SJSA1 (cell line): ENCODE results near the gene HOXA4. TPM values are rescaled to one million over a fixed set of nuclear protein-coding genes. Genes with fewer than 3 reads are reported as not detected.

Experiments used
- DNase-seq, 2 experiments: peaks; one replicate each; pipeline ENCODE4 v3.0.0-alpha.2; 2015 to 2020; ENCODE audit warnings: low spot score in 2 of 2, low read depth in 1 of 2
- H3K27ac ChIP-seq: fragments of 250-450 bp; sonication (Bioruptor Pico); 2 replicates; pipeline ENCODE4 v1.5.1; 2020; ENCODE audit warnings: mild to moderate bottlenecking, moderate library complexity
- H3K27me3 ChIP-seq: fragments of 250-450 bp; sonication (Bioruptor Pico); replicated peaks from 2 replicates; pipeline ENCODE4 v1.5.1; 2020; ENCODE audit warnings: mild to moderate bottlenecking, moderate library complexity
- H3K36me3 ChIP-seq: fragments of 250-450 bp; sonication (Bioruptor Pico); 2 replicates; pipeline ENCODE4 v1.5.1; 2020; ENCODE audit warnings: mild to moderate bottlenecking
- H3K4me1 ChIP-seq: fragments of 250-450 bp; sonication (Bioruptor Pico); replicated peaks from 2 replicates; pipeline ENCODE4 v1.6.1; 2021; ENCODE audit warnings: mild to moderate bottlenecking
- H3K4me3 ChIP-seq: fragments of 250-450 bp; sonication (Bioruptor Pico); 2 replicates; pipeline ENCODE4 v1.5.1; 2020; ENCODE audit warnings: mild to moderate bottlenecking
- H3K9me3 ChIP-seq: fragments of 250-450 bp; sonication (Bioruptor Pico); replicated peaks from 2 replicates; pipeline ENCODE4 v1.5.1; 2020; ENCODE audit warnings: mild to moderate bottlenecking
- total RNA-seq: library from RNA; depleted of rRNA; stranded (reverse); fragments of >200 nt; shearing (Covaris generic); gene quantifications from 2 replicates; pipeline ENCODE4 v1.2.3, GENCODE V29; 2014

Gene HOXA4
- total RNA-seq, 1 experiment from 2014 or later = 0.58 TPM

- DNase-seq = peak in 1 of 2 experiments; percentile 70
- H3K27ac ChIP-seq = peak overlapping the region; percentile 70
- H3K9me3 ChIP-seq = 0 out of 2 replicates have a peak, but pooled peaks cover 2% of the 10 kb centered on the region
- H3K4me1 ChIP-seq = peaks cover 48% of the 10 kb centered on the region
- peak overlapping the region; percentile 38 for H3K4me3 ChIP-seq
- peaks cover 12% of the 10 kb centered on the region for H3K36me3 ChIP-seq
- no peaks in the 10 kb centered on the region for H3K27me3 ChIP-seq
Observed at GRCh38 chr7:27113991-27114769, 16.4 kb downstream of the HOXA4 start.

GRCh38 chr7:27112955-27113949, 17.3 kb downstream of the HOXA4 start:
- Histone ChIP-seq H3K27ac (peak overlapping the region; percentile 83), H3K4me3 (peak overlapping the region; percentile 65), H3K9me3 (0 out of 2 replicates have a peak, but pooled peaks cover 2% of the 10 kb centered on the region), H3K36me3 (peaks cover 10% of the 10 kb centered on the region), H3K4me1 (peaks cover 52% of the 10 kb centered on the region), H3K27me3 (no peaks in the 10 kb centered on the region)
- DNase-seq = peak; percentile 71 to 80

GRCh38 chr7:27112361-27112760, 18.2 kb downstream of the HOXA4 start:
- no peaks in the 10 kb centered on the region for H3K27me3 ChIP-seq
- H3K27ac ChIP-seq = peak overlapping the region; percentile 70; the same call in 1 of the 2 replicates
- peaks cover 11% of the 10 kb centered on the region for H3K36me3 ChIP-seq
- DNase-seq = peak in 1 of 2 experiments; percentile 22
- peak overlapping the region; percentile 65 for H3K4me3 ChIP-seq
- H3K9me3 ChIP-seq = 0 out of 2 replicates have a peak, but pooled peaks cover 2% of the 10 kb centered on the region
- peaks cover 52% of the 10 kb centered on the region for H3K4me1 ChIP-seq

- Histone ChIP-seq H3K4me1 (peaks cover 52% of the 10 kb centered on the region), H3K36me3 (peaks cover 14% of the 10 kb centered on the region), H3K4me3 (no peak overlapping the region), H3K27ac (peak overlapping the region; percentile 70), H3K27me3 (no peaks in the 10 kb centered on the region), H3K9me3 (0 out of 2 replicates have a peak, but pooled peaks cover 2% of the 10 kb centered on the region)
- DNase-seq = peak in 1 of 2 experiments; percentile 5
Observed at GRCh38 chr7:27111751-27112277, 18.7 kb downstream of the HOXA4 start.

GRCh38 chr7:27111042-27111750, 19.4 kb downstream of the HOXA4 start:
- Histone ChIP-seq H3K27me3 (no peaks in the 10 kb centered on the region), H3K36me3 (peaks cover 14% of the 10 kb centered on the region), H3K9me3 (0 out of 2 replicates have a peak, but pooled peaks cover 2% of the 10 kb centered on the region), H3K4me3 (peak overlapping the region; percentile 17), H3K27ac (peak overlapping the region; percentile 70), H3K4me1 (peaks cover 49% of the 10 kb centered on the region)
- DNase-seq = peak; percentile 56 to 73

GRCh38 chr7:27110186-27111031, 20.1 kb downstream of the HOXA4 start:
- peak overlapping the region; percentile 70 for H3K27ac ChIP-seq

GRCh38 chr7:27109466-27110185, 20.9 kb downstream of the HOXA4 start:
- H3K27ac ChIP-seq = no peak overlapping the region

More at GRCh38 chr7:27110186-27111031, 20.1 kb downstream of the HOXA4 start:
- Histone ChIP-seq H3K4me1 (peaks cover 41% of the 10 kb centered on the region), H3K4me3 (peak overlapping the region; percentile 17), H3K9me3 (0 out of 2 replicates have a peak, but pooled peaks cover 2% of the 10 kb centered on the region), H3K36me3 (peaks cover 14% of the 10 kb centered on the region), H3K27me3 (no peaks in the 10 kb centered on the region)
- peak; percentile 85 to 86 for DNase-seq

GRCh38 chr7:27108390-27109127, 22.0 kb downstream of the HOXA4 start:
- no peaks in the 10 kb centered on the region for H3K27me3 ChIP-seq
- peaks cover 36% of the 10 kb centered on the region for H3K4me1 ChIP-seq
- 0 out of 2 replicates have a peak, but pooled peaks cover 2% of the 10 kb centered on the region for H3K9me3 ChIP-seq
- no peak overlapping the region for H3K4me3 ChIP-seq
- H3K27ac ChIP-seq = no peak overlapping the region
- H3K36me3 ChIP-seq = peaks cover 14% of the 10 kb centered on the region
- peak in 1 of 2 experiments; percentile 33 for DNase-seq

More at GRCh38 chr7:27109466-27110185, 20.9 kb downstream of the HOXA4 start:
- DNase-seq = no peak
- Histone ChIP-seq H3K9me3 (0 out of 2 replicates have a peak, but pooled peaks cover 2% of the 10 kb centered on the region), H3K4me1 (peaks cover 40% of the 10 kb centered on the region), H3K27me3 (no peaks in the 10 kb centered on the region), H3K36me3 (peaks cover 14% of the 10 kb centered on the region), H3K4me3 (no peak overlapping the region)

GRCh38 chr7:27107391-27108381, 22.9 kb downstream of the HOXA4 start:
- Histone ChIP-seq H3K27me3 (no peaks in the 10 kb centered on the region), H3K36me3 (peaks cover 14% of the 10 kb centered on the region), H3K9me3 (0 out of 2 replicates have a peak, but pooled peaks cover 2% of the 10 kb centered on the region), H3K4me3 (no peak overlapping the region), H3K27ac (no peak overlapping the region), H3K4me1 (peaks cover 33% of the 10 kb centered on the region)
- DNase-seq = peak in 1 of 2 experiments; percentile 30

- no peak overlapping the region for H3K27ac ChIP-seq
- no peaks in the 10 kb centered on the region for H3K27me3 ChIP-seq
Observed at GRCh38 chr7:27106901-27107240, 23.7 kb downstream of the HOXA4 start.

More at GRCh38 chr7:27106901-27107240, 23.7 kb downstream of the HOXA4 start:
- Histone ChIP-seq H3K4me3 (no peak overlapping the region), H3K36me3 (peaks cover 14% of the 10 kb centered on the region), H3K4me1 (peaks cover 25% of the 10 kb centered on the region), H3K9me3 (0 out of 2 replicates have a peak, but pooled peaks cover 2% of the 10 kb centered on the region)
- DNase-seq = no peak
